Stimulated activated CD8-positive, alpha-beta memory T cell treated with anti-CD3 and anti-CD28 coated beads, Interleukin-12 subunit alpha, Interleukin-12 subunit beta, amount 100 ng/mL, for 1 hour (primary cell): ENCODE data around the gene DNAH8.

Source experiments
- DNase-seq: peaks from one replicate; pipeline ENCODE4 v3.0.0-alpha.2; 2020; ENCODE audit warnings: low read depth

DNAH8 gene

DNA sequence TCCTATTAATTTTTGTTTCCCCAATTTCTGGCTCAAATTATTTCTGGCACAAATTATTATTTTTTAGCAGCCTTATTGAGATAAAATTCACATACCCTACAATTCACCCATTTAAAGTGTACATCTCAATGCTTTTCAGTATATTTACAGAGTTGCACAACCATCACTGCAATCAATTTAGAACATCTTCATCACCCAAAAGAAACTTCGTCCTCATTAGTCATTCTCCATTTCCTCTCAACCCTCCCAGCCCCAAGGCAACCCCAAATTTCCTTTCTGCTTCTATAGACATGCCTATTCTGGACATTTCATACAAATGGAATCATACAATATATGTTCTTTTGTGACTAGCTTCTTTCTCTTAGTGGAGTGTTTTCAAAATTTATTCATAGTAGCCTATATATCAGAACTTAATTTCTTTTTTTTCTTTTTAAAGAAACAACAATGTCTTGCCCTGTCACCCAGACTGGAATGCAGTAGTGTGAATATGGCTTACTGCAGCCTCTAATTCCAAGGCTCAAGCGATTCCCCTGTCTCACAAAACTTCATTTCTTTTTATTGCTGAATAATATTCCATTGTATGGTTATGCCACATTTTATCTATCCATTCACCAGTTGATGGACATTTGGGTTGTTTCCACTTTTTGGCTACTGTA is 84.5 kb downstream of the DNAH8 start:
- no peak for DNase-seq

DNA sequence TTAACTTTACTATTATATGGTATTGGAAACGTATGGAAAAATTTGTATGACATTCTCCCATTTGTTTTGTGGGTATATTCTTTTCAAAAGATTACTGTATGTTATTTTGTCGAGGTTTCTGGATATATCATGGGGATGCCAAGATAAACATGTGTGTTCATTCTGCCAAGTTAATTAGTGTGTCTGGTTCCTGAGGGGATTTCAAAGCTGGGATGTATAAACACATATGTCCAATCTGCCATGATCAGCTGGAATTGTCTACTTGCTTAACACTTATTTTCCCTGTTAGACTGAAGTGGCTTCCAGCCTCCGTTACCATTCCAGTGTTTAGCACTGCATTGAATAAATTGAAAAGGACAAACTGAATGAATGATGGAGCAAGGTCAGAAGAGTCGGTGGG is 86.2 kb downstream of the DNAH8 start:
- no peak for DNase-seq

DNA sequence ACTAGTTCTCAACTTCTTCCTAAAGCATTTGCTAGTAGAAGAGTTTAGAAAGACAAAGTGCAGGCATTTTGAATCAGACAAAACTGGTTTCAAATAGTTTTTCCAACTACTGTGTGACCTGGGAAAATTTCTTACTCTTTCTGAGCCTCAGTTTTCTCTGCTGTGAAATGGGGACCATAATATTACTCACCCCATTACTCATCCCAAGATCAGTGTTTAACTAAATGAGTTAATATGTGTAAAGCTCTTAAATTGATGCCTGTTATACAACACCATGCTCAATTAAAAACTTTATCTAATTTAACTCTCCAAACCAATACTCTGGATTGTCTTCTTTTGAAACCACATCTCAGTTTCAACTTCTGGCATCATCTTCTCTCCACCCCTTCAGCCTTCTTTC is 87.4 kb downstream of the DNAH8 start:
- DNase-seq = no peak

DNA sequence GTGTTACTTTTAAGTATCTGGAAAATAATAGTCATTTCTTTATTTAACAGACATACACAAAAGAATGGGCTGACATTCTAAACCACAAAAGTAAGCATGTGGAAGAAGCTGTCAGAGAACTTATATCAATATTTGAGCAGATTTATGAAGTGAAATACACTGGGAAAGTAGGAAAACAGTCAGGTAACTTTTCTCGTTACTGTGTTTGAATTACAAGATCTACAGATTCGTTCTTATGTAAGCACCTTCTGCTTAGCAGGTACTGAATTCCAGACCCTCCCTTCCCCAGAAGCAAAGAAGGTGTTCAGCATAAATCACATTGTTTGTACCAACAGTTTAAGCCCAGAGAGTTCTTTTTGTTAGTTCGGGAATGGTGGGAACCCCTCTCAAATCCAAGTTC is 88.0 kb downstream of the DNAH8 start:
- no peak for DNase-seq

DNA sequence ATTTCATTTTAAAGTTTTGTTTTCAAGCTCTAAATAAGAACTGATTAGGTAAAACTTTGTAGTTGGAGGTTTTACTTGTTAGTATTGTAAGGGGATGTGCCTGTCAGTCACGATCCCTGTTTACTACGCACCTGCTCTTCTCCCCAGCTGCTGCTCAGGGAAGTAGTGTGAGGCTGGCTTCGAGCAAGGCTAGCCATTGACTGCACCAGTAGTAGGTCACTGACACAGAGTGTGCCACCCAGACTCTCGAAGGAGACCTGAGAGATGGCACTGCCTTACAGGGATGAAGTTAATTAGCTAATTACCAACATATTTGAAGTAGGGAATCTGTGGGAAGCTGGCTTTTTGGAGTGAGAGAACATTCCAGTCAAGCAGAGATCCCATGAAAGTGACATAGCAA is 89.2 kb downstream of the DNAH8 start:
- no peak for DNase-seq

DNA sequence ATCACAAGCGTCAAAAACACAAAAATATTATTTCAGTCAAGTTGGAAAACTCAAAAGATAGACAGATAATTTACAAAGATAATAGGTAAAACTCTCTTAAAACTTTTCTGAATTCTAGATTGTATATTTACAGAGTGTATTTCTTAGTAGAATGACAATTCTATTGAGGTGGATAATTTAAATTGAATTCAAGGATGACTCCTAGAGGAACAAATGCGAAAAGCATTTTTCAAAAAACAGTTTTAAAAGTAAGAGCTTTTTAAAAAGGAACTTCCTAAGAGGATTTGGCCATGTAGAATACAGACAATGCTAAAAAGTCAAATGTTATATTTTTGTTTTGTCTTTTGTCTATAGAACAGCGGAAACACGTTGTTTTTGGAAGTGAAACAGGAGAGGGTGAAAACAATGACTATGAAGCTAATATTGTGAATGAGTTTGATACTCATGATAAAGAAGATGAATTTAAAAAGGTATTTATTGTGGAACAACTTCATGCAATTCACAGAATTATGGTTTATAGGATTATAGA is 90.1 kb downstream of the DNAH8 start:
- DNase-seq = no peak

DNA sequence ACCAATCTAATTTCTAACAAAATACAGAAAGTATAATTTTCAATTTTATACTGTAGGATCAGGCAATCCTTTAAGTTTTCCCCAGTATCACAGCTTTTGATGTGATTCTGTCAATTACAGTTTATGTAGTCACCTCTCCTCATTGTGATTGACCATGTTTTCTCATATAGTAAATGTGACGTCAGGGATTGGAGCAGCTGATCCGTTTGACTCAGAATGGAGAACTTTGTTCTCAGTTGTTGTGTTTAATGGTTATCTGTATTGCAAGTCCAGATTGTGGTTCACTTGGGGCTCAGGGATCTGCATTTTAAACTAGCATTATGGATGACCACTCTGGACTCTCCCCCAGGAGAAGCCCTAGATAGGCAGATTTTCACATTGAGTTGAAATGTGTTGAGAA is 90.6 kb downstream of the DNAH8 start:
- DNase-seq = no peak

DNA sequence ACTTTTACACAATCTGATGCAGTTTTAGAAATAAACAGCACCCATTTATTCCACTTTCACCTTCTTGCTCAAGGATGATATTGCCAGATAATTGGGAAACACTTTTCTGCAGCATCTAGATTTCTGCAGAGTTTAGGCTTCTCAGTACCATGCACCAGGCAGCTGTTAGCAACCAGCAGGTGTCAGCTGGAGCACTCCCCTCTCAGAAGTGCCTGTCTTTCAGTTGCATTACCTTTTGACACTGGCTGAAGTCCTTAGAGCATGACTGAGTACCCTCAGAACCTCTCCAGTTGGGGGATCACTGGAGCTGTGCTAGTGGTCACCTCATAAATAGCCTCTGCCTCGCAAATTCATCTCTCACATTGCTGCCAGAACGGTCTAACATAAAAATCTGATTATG is 91.2 kb downstream of the DNAH8 start:
- DNase-seq = no peak

DNA sequence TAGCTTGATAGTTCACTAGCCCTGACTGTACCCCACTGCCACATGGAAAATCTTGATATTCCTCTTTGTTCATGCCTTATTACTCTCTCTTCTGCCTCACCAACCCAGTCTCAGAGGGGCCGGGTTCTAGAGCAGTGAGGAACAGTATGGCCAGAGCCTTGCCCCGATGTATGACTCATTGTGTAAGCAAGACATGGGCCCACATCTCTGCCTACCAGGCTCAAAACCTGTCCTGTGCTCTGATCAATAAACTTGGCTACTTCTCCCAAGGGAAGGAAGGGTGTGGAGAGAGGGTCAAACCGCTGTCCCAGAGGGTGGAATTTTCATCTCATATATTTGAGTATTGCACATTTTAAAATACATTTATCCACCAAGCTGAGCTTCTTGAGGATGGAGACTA is 91.7 kb downstream of the DNAH8 start:
- no peak for DNase-seq

DNA sequence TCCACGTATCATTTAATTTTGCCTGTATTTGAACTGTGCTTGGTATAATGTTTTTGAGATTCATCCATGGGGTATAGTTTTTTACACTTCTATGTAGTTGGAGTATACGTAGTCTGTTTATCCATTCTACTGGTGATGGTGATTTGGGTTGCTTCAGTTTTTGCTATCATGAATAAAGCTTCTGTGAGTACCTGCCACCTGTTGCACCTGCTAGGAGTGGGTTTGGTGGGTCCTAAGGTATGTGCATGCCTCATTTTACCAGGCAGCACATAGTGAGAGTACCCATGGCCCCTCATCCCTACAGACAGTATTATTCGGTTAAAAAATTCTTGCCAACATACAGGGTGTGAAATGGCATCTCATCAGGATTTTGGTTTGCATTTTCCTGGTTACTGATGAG is 92.9 kb downstream of the DNAH8 start:
- DNase-seq = no peak

DNA sequence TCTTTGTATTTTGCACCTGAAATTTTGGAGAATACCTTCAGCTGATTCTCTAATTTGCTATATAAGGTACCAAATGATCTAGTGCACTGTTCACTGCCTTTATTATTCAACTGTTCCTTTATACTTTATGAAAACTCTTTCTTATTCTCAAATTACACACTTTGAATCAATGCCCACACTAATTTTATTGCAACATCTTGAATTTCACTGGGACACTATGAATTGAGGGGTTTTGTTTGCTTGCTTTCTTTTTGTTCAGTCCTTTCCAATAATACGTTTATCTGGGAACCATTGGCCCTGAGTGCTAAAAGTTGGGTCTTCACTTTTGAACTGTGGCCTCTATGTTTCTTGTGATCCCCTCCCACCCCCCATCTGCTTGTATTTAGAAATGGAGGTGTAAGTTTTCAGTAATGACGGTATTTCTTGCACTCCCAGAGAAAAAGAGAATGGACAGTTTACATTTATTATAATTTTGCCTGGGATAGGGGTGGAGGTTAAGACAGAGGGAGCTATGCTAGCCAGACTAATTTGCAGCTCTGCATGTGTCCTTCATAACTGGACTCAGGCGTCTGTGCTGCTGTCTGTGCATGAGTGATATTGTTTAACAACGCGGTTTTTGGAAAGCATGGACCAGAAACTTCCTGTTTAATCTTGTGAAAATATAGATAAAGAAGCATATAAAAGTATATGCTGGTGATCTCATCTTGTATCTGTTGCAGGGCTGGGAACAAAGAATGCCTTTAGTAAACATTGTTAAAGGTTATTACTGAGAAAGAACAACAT is 98.1 kb downstream of the DNAH8 start:
- no peak for DNase-seq

DNA sequence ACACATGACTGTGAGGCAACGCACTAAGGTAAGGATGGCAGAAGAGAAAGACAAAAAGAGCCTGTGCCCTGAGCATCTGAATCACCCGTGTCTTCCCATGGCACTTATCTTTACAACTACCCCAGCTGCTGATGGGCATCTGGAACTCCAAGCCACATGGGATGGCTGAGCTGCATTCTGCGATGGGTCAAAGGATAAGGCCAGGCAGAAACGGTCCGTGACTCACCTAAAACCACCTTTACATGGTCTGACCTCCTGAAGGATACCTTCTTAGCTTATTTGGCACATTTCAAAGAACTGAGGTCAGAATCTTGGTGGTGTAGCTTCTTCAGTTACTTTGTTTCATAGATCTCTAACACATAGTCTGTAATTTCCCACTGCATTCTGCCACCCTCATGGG is 99.7 kb downstream of the DNAH8 start:
- no peak for DNase-seq

DNA sequence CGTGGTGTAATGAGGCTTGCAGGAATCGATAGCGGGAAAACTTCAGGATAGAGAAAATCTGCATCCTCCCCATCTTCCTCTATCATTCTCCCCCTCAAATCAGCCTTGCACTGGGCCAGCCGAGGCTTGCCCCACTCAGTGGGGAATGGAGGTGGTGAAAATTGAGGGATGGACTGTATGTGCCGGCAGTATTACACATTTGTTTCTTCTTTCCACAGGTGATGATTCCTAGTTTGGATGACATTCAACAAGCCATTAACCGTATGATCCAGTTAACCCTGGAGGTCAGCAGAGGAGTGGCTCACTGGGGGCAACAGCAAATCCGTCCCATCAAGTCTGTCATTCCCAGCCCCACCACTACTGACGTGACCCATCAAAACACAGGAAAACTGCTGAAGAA is 100.1 kb downstream of the DNAH8 start:
- no peak for DNase-seq

DNA sequence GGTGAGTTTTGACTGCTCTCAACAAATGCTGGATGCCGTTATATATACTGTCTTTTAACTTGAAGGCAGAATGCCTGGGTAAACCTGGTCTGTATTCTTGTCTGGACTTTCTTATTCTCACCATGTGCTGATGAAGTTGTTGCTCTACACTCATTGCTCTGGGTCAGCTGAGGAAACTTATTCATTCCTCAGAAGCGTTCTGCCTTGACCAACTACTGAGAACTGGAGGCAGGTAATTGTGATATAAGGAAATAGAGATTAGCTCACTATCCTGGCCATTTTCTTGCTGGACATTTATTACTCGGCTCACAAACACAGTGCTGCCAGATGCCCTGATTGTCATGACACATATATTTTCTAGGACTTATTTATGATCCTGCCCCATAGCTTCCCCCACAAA is 103.6 kb downstream of the DNAH8 start:
- DNase-seq = no peak

DNA sequence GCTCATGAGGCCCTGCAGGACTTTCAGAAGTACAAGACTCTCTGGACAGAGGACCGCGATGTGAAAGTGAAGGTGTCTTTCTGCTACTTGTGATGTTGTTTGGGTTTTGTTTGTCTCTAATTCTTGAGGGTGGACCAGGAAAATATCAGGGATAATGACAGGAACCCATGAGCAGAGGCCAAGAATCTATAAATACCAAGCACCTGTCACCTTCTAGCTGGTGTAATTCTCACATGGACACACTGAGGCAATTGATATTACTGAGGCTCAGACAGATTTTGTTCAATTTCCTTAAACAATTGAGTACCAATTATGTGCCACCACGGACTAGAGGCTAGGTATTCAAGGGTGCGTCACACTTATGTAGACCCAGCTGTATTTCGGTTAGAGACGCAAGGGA is 107.9 kb downstream of the DNAH8 start:
- no peak for DNase-seq

DNA sequence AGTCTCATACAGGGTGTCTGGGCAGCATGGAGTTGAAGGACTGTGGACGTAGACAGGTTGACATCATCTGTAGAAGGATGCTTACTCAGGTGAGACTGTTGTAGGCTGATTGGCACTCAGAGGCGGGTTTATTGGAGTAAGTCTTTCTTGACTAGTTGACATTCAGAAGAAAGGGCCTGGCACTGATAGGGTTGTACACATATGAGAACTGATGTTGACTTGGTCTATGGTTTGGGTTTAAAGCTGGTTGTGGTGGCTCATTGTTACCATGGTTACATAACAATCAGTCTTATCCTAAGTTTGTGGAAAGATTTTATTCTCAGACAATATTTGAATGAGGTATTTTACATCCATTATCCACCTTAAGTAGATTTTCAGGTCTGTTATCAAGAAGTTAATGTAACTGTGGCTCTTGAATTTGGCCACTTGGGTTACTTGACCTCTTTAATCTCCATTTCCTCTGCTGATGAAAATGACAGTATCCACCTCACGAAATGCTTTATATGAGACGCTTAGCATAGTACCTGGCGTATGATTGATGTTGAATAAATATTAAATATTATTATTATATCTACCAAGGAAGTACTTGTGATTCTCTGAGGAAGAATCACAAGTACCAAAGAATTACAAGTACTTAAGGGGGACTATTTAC is 109.3 kb downstream of the DNAH8 start:
- no peak for DNase-seq

DNA sequence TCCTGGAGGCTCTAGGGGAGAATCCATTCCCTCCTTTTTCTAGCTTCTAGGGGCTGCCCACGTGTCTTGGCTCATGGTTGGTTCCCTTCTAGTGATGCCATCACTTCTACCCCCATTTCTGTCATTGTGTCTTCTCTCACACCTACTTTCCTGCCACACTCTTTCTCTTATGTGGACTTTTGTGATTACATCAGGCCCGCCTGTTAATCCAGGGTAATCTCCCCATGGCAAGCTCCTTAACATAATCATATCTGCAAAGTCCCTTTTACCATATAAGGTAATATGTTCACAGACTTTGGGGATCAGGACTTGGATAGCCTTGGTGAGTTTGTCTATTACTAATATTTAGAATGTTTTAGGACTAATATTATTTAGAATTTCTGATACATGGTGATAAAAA is 111.9 kb downstream of the DNAH8 start:
- no peak for DNase-seq

DNA sequence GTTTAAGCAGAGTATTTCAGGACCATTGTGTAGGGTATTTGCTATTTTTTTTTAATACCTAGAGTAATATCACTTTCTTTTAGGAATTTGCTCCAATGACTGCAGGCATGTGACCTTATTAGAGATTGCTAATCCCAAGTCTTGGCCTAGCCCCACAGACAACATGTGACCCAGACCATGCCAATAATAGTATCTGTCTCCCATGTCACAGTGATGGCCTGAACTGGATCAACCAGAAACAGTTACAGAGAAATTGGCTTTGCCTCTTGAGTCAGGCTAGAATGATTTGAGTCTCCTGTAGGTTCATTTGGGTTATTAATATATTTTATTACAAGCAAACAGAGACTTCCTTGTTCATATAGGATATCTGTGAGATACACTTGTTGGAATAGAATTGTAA is 116.8 kb downstream of the DNAH8 start:
- no peak for DNase-seq

DNA sequence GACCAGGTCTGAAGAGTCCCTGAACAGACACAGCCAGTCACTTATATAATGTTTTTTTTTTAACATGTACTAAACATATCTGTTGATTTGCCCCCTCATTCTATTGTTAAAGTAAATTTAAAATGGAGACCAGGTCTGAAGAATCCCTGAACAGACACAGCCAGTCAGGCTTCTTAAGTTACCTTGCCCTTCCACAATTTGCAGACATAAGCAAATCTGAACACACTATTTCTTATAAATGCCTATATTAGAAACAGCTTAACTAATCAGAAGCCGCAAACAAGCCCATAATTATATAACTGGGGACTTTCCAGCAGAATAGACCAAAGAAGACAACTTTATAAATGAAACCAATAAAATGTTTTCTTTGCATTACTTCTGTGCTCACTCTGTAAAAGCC is 118.2 kb downstream of the DNAH8 start:
- DNase-seq = no peak

DNA sequence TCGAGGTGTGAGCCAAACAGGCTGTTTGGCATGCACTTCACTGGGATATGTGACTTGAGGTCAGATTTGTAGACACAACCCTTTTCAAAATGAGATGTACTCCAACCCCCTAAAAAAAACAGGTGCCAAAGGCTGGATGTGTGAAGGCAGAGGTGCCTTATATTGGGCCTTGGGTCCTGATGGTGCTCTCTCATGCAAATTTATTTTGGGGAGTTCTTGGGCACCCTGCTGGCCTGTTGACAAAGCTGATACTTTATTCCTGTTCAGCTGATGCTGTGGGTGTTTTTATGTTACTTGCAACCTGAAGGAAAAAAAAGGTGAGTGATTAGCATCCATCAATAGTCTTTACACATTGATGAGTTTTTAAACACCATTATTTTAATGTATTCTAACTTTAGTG is 121.5 kb downstream of the DNAH8 start:
- no peak for DNase-seq

DNA sequence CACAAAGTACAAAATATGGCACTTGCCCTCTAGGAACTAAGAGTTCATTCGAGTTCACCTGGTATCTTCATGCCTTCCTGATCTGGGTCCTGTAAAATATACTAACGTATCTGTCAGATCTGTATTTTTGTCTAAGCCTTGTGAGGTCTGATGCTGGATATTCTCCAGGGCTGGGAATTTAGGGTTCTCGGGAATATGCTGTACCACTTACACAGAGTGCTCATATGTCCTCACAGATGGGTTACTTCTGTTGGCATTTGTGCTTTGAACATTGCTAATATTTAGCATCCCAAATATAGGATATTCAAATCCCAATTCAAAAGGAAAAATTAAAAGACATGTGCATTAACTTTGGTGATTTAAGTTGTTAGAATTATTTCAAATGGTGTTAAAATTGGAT is 122.0 kb downstream of the DNAH8 start:
- no peak for DNase-seq

DNA sequence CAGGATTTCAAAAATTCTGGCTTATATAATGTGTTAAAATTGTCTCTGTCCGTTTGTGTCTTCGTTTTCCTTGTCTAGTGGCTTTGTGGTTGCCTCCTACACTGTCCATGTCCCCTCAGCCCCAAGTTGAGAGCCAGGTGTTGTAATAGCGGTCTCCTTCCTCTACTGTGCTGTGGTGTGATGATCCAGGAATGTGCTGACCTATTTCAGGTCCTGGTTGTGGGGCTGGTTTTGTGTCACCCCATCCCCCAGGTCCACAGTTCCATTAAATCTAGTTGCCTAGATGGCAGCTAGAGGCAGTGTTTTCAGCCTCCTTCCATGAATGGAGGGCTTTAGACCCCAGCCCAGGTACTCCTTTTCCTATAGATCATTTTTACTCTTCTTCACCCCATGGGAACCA is 128.7 kb downstream of the DNAH8 start:
- no peak for DNase-seq

DNA sequence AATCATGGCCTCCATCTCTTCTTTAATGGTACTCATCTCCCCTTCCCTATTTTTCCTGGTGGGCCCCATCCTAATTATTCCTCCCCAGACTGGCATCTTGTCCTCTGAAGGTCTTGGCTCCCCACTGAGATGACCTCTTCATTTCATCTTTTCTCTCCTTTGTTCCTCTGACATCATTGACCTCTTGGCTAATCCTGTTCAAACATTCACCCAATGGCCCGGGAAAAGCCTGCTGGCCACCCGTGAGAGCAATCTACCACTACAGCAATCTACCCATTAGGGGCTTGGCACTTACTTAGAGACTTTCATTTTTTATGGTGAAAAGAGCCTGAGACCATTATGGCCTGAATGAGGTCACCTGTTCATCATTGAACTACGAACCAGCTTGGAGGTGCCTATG is 130.8 kb downstream of the DNAH8 start:
- DNase-seq = no peak
